Testis (tissue), 3 donors: Measurements from ENCODE around the gene TRIP12. TPM values are rescaled to one million over a fixed set of nuclear protein-coding genes. Genes with fewer than 3 reads are reported as not detected.

Source experiments
- DNase-seq: peaks from one replicate; pipeline ENCODE4 v3.0.0-alpha.2; 2019
- H3K27ac ChIP-seq, 2 donors: fragments of 200-600 bp; sonication (generic); one replicate each; pipeline ENCODE4 v1.5.1; 2019
- H3K27me3 ChIP-seq: fragments of 200-600 bp; sonication (generic); one replicate; pipeline ENCODE4 v1.5.1; 2019
- H3K36me3 ChIP-seq: fragments of 200-600 bp; sonication (generic); one replicate; pipeline ENCODE4 v1.5.1; 2017; ENCODE audit warnings: low read depth; ENCODE audit errors: missing control alignments
- H3K4me1 ChIP-seq: fragments of 200-600 bp; sonication (generic); one replicate; pipeline ENCODE4 v1.5.1; 2019
- H3K4me3 ChIP-seq, 2 donors: fragments of 200-600 bp; sonication (generic); one replicate each; pipeline ENCODE4 v1.5.1; 2017 to 2019
- H3K9me3 ChIP-seq: fragments of 200-600 bp; sonication (generic); one replicate; pipeline ENCODE4 v1.5.1; 2017
- CTCF ChIP-seq, 3 experiments: fragments of 450-650 bp in 2 of 3; fragments of 200-600 bp in 1 of 3; sonication (generic) in 1 of 3; IDR thresholded peaks; one replicate each; pipeline ENCODE4 v1.5.1; 2016 to 2019; ENCODE audit warnings: antibody characterized with exemption in 3 of 3, mild to moderate bottlenecking in 2 of 3, moderate library complexity in 1 of 3
- POLR2A ChIP-seq: fragments of 450-650 bp; IDR thresholded peaks from one replicate; pipeline ENCODE4 v1.6.1; 2017; ENCODE audit warnings: antibody characterized with exemption, mild to moderate bottlenecking, moderate library complexity
- WGBS, 2 donors: methylation state at CpG; one replicate each; pipeline ENCODE4 v1.1.5; 2018; 5-methylcytosine and 5-hydroxymethylcytosine counted together
- intact Hi-C: fragments of 100-400 bp; cut with DNase I; formaldehyde crosslinking; loops from one replicate; pipeline ENCODE4 v1.15.1; 2023; ENCODE audit warnings: low total_unique reads
- polyA plus RNA-seq: library from polyadenylated mRNA; stranded (reverse); fragments of 350-450 nt; fragmentation: Illumina TruSeq; extraction: RNeasy Lipid Tissue Mini Kit (QIAGEN cat#74804); gene quantifications from one replicate; pipeline ENCODE4 v1.2.3, GENCODE V29; 2014; ENCODE audit warnings: low read depth, low replicate concordance; ENCODE audit not compliant: insufficient read depth
- total RNA-seq, 2 donors: library from RNA; depleted of rRNA; stranded (reverse); fragments of >200 nt; gene quantifications; one replicate each; pipeline ENCODE4 v1.2.3, GENCODE V29; 2016

TRIP12 gene
- total and polyA plus RNA-seq, 3 donors from 2014 or later, result 342 to 443 (median 373) TPM

- intact Hi-C loops, result no loop called here
- H3K4me1 ChIP-seq, result peaks cover 7% of the 10 kb centered on the region
- WGBS, 2 donors, result 82 to 83% methylated on average over 5 of the region's 5 CpGs
- TF ChIP-seq CTCF (IDR thresholded peaks at IDR 0.05) (no peak), POLR2A (no peak)
- H3K9me3 ChIP-seq, result no peaks in the 10 kb centered on the region
- H3K27me3 ChIP-seq, result no peaks in the 10 kb centered on the region
- H3K4me3 ChIP-seq, result no peak overlapping the region
- no peak overlapping the region for H3K27ac ChIP-seq
- H3K36me3 ChIP-seq, result no peaks in the 10 kb centered on the region
- DNase-seq, result no peak
Observed at GRCh38 chr2:229783108-229783721, 138.6 kb downstream of the TRIP12 start.

- intact Hi-C loops, result no loop called here
- no peak for TF ChIP-seq POLR2A
- TF ChIP-seq CTCF (IDR thresholded peaks at IDR 0.05), result peak; percentile 58 to 94 (median 69)
- H3K9me3 ChIP-seq, result no peaks in the 10 kb centered on the region
- no peak for DNase-seq
- H3K36me3 ChIP-seq, result no peaks in the 10 kb centered on the region
- H3K27ac ChIP-seq, result no peak overlapping the region
- H3K4me3 ChIP-seq, result no peak overlapping the region
- no peaks in the 10 kb centered on the region for H3K27me3 ChIP-seq
- H3K4me1 ChIP-seq, result peaks cover 7% of the 10 kb centered on the region
Observed at GRCh38 chr2:229780856-229781773, 140.7 kb downstream of the TRIP12 start.

- intact Hi-C loops, result no loop called here
- no peak for DNase-seq
- H3K36me3 ChIP-seq, result no peaks in the 10 kb centered on the region
- peaks cover 7% of the 10 kb centered on the region for H3K4me1 ChIP-seq
- H3K27me3 ChIP-seq, result no peaks in the 10 kb centered on the region
- no peak overlapping the region for H3K4me3 ChIP-seq
- H3K27ac ChIP-seq, result no peak overlapping the region
- no peak for TF ChIP-seq CTCF (IDR thresholded peaks at IDR 0.05)
- TF ChIP-seq POLR2A, result no peak
- 72 to 90% methylated on average over 3 of the region's 3 CpGs for WGBS, 2 donors
- no peaks in the 10 kb centered on the region for H3K9me3 ChIP-seq
Observed at GRCh38 chr2:229779650-229780049, 142.2 kb downstream of the TRIP12 start.

DNA sequence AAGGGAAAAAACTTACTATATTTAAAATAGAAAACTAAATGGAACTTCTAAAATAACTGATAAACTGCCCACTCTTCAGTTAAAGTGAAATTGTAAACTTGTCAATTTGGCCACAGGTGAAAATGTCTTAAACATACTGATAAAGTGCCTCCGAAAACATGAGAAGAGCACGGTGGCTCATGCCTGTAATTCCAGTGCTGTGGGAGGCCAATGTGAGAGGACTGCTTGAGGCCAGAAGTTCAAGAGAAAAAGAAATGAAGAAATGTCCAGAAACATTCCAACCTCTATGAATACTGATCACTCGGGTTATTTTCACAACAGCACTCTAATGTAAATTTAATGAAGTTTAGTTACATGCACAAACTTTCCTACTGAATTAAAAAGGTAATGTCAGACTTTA is 144.1 kb downstream of the TRIP12 start:
- no peaks in the 10 kb centered on the region for H3K9me3 ChIP-seq
- H3K4me3 ChIP-seq, result no peak overlapping the region
- no peaks in the 10 kb centered on the region for H3K36me3 ChIP-seq
- WGBS, 2 donors, result 93 to 98% methylated on average over 3 of the region's 3 CpGs
- H3K27me3 ChIP-seq, result no peaks in the 10 kb centered on the region
- TF ChIP-seq CTCF (IDR thresholded peaks at IDR 0.05) (no peak), POLR2A (no peak)
- H3K27ac ChIP-seq, result no peak overlapping the region
- H3K4me1 ChIP-seq, result peaks cover 7% of the 10 kb centered on the region
- intact Hi-C loops, result no loop called here
- DNase-seq, result no peak
